ENCODE measurements around the gene ZFYVE26.

- TF ChIP-seq GATA3 (IDR thresholded peaks at IDR 0.05; ENCODE audit: low read depth, low read length), result no peak
- TF ChIP-seq GATA2 (IDR thresholded peaks at IDR 0.05; ENCODE audit: low read depth, low read length), result no peak
These were observed at the start of gene ZFYVE26 for GRCh38 chr14:67816326-67817002.

Data from SH-SY5Y (cell line).